ENCODE measurements around the gene SLC30A9.

The SLC30A9 gene

GRCh38 chr4:41990365-41991111, at the start of gene SLC30A9:
TSS of gene SLC30A9 (plus strand) at chr4:41990530. CDS start at chr4:41990652, 122 bp downstream.
- H3K4me3 ChIP-seq (ENCODE audit: low read depth, low read length): peak within 1 kb of the TSS; percentile 91

- no peak overlapping the region for H3K4me3 ChIP-seq (ENCODE audit: low read depth, low read length)
These were observed 49.5 kb upstream of the SLC30A9 start for GRCh38 chr4:41940834-41941233.

- no peak overlapping the region for H3K4me3 ChIP-seq (ENCODE audit: low read depth, low read length)
These were observed 46.8 kb upstream of the SLC30A9 start for GRCh38 chr4:41943506-41943905.

GRCh38 chr4:41944089-41944488, 46.2 kb upstream of the SLC30A9 start:
- no peak overlapping the region for H3K4me3 ChIP-seq (ENCODE audit: low read depth, low read length)

- H3K4me3 ChIP-seq (ENCODE audit: low read depth, low read length): no peak overlapping the region
These were observed 40.8 kb upstream of the SLC30A9 start for GRCh38 chr4:41949531-41949930.

GRCh38 chr4:41957634-41958033, 32.7 kb upstream of the SLC30A9 start:
- H3K4me3 ChIP-seq (ENCODE audit: low read depth, low read length): no peak overlapping the region

GRCh38 chr4:41963105-41963504, 27.2 kb upstream of the SLC30A9 start:
- H3K4me3 ChIP-seq (ENCODE audit: low read depth, low read length): no peak overlapping the region

- no peak overlapping the region for H3K4me3 ChIP-seq (ENCODE audit: low read depth, low read length)
These were observed 25.9 kb upstream of the SLC30A9 start for GRCh38 chr4:41964401-41964800.

GRCh38 chr4:41967392-41967791, 22.9 kb upstream of the SLC30A9 start:
- H3K4me3 ChIP-seq (ENCODE audit: low read depth, low read length): no peak overlapping the region

GRCh38 chr4:41969671-41970070, 20.7 kb upstream of the SLC30A9 start:
- no peak overlapping the region for H3K4me3 ChIP-seq (ENCODE audit: low read depth, low read length)

- H3K4me3 ChIP-seq (ENCODE audit: low read depth, low read length): no peak overlapping the region
These were observed 15.0 kb upstream of the SLC30A9 start for GRCh38 chr4:41975341-41975740.

GRCh38 chr4:41976775-41977516, 13.4 kb upstream of the SLC30A9 start:
- no peak overlapping the region for H3K4me3 ChIP-seq (ENCODE audit: low read depth, low read length)

- no peak overlapping the region for H3K4me3 ChIP-seq (ENCODE audit: low read depth, low read length)
These were observed 12.6 kb upstream of the SLC30A9 start for GRCh38 chr4:41977709-41978108.

GRCh38 chr4:41981456-41981855, 8.9 kb upstream of the SLC30A9 start, which contains the start of gene DCAF4L1:
TSS of gene DCAF4L1 (plus strand) at chr4:41981756. CDS start at chr4:41981793, 37 bp downstream.
- H3K4me3 ChIP-seq (ENCODE audit: low read depth, low read length): no peak within 1 kb of the TSS

GRCh38 chr4:41982716-41983115, 7.6 kb upstream of the SLC30A9 start:
- no peak overlapping the region for H3K4me3 ChIP-seq (ENCODE audit: low read depth, low read length)

GRCh38 chr4:41985151-41985550, 5.2 kb upstream of the SLC30A9 start:
- H3K4me3 ChIP-seq (ENCODE audit: low read depth, low read length): no peak overlapping the region

- H3K4me3 ChIP-seq (ENCODE audit: low read depth, low read length): peak overlapping the region; percentile 91
These were observed 351 bp upstream of the SLC30A9 start for GRCh38 chr4:41989994-41990364.

GRCh38 chr4:41991916-41992767, 1.8 kb downstream of the SLC30A9 start:
- H3K4me3 ChIP-seq (ENCODE audit: low read depth, low read length): no peak overlapping the region

GRCh38 chr4:41992967-41993857, 2.9 kb downstream of the SLC30A9 start:
- H3K4me3 ChIP-seq (ENCODE audit: low read depth, low read length): no peak overlapping the region

GRCh38 chr4:41994461-41994985, 4.2 kb downstream of the SLC30A9 start:
- H3K4me3 ChIP-seq (ENCODE audit: low read depth, low read length): no peak overlapping the region

Data from iPS-11a (cell line).